MG63 (cell line): Measurements from ENCODE around the gene RUNX3. TPM values are rescaled to one million over a fixed set of nuclear protein-coding genes. Genes with fewer than 3 reads are reported as not detected.
"Not testable (repeated sequence)": the region's sequence is repeated elsewhere in the genome, so short reads cannot be mapped to it uniquely, and the experiment has no call there.

Source experiments
- DNase-seq: peaks from one replicate; pipeline ENCODE4 v3.0.0-alpha.2; 2020
- H3K27me3 ChIP-seq: fragments of 250-450 bp; sonication (Bioruptor Pico); 2 replicates; pipeline ENCODE4 v1.5.1; 2020; ENCODE audit warnings: mild to moderate bottlenecking, moderate library complexity
- H3K36me3 ChIP-seq: fragments of 250-450 bp; sonication (Bioruptor Pico); 2 replicates; pipeline ENCODE4 v1.5.1; 2020; ENCODE audit warnings: mild to moderate bottlenecking, moderate library complexity
- H3K4me3 ChIP-seq: fragments of 250-450 bp; sonication (Bioruptor Pico); 2 replicates; pipeline ENCODE4 v1.5.1; 2020; ENCODE audit warnings: mild to moderate bottlenecking, moderate library complexity
- H3K9me3 ChIP-seq: fragments of 250-450 bp; sonication (Bioruptor Pico); 2 replicates; pipeline ENCODE4 v1.5.1; 2020; ENCODE audit warnings: mild to moderate bottlenecking, moderate library complexity
- total RNA-seq: library from RNA; depleted of rRNA; stranded (reverse); fragments of >200 nt; shearing (Covaris generic); gene quantifications from 2 replicates; pipeline ENCODE4 v1.2.3, GENCODE V29; 2014; ENCODE audit warnings: low replicate concordance; rRNA removed

RUNX3 gene
- 4.6 and 5.8 TPM in 2 replicates for total RNA-seq

GRCh38 chr1:24930260-24931145 lies at the start of gene RUNX3:
Gene RUNX3 (minus strand): TSS chr1:24930276. CDS start chr1:24929868, 408 bp downstream.
- H3K9me3 ChIP-seq = no peaks in the 10 kb centered on the region
- no peaks in the 10 kb centered on the region for H3K27me3 ChIP-seq
- peak; percentile 91 for DNase-seq
- H3K4me3 ChIP-seq = peak within 1 kb of the TSS; percentile 65
- peaks cover 18% of the 10 kb centered on the region for H3K36me3 ChIP-seq

GRCh38 chr1:24979232-24979631 lies 49.2 kb upstream of the RUNX3 start:
- H3K36me3 ChIP-seq, H3K4me3 ChIP-seq, DNase-seq, H3K27me3 ChIP-seq: not testable (repeated sequence)
- H3K9me3 ChIP-seq = peaks cover 18% of the 10 kb centered on the region

GRCh38 chr1:24978383-24979032 lies 48.4 kb upstream of the RUNX3 start:
- no peak for DNase-seq
- no peak overlapping the region for H3K4me3 ChIP-seq
- peaks cover 19% of the 10 kb centered on the region for H3K9me3 ChIP-seq

GRCh38 chr1:24975391-24975790 lies 45.3 kb upstream of the RUNX3 start:
- no peak overlapping the region for H3K4me3 ChIP-seq

More at GRCh38 chr1:24978383-24979032, 48.4 kb upstream of the RUNX3 start:
- Histone ChIP-seq H3K27me3 (no peaks in the 10 kb centered on the region), H3K36me3 (no peaks in the 10 kb centered on the region)

GRCh38 chr1:24973315-24973714 lies 43.2 kb upstream of the RUNX3 start:
- Histone ChIP-seq H3K9me3 (peaks cover 19% of the 10 kb centered on the region), H3K36me3 (no peaks in the 10 kb centered on the region), H3K4me3 (no peak overlapping the region), H3K27me3 (no peaks in the 10 kb centered on the region)
- no peak for DNase-seq

More at GRCh38 chr1:24975391-24975790, 45.3 kb upstream of the RUNX3 start:
- H3K9me3 ChIP-seq = peaks cover 19% of the 10 kb centered on the region
- no peaks in the 10 kb centered on the region for H3K36me3 ChIP-seq
- no peak for DNase-seq
- H3K27me3 ChIP-seq = no peaks in the 10 kb centered on the region

- H3K4me3 ChIP-seq = no peak overlapping the region
- H3K36me3 ChIP-seq = no peaks in the 10 kb centered on the region
- H3K9me3 ChIP-seq = peaks cover 19% of the 10 kb centered on the region
- DNase-seq = no peak
- no peaks in the 10 kb centered on the region for H3K27me3 ChIP-seq
These were observed 42.8 kb upstream of the RUNX3 start for GRCh38 chr1:24972915-24973242.

GRCh38 chr1:24972221-24972914 lies 42.3 kb upstream of the RUNX3 start:
- Histone ChIP-seq H3K27me3 (no peaks in the 10 kb centered on the region), H3K9me3 (peaks cover 19% of the 10 kb centered on the region), H3K4me3 (no peak overlapping the region), H3K36me3 (no peaks in the 10 kb centered on the region)
- DNase-seq = no peak

GRCh38 chr1:24970926-24971875 lies 41.1 kb upstream of the RUNX3 start:
- Histone ChIP-seq H3K4me3 (no peak overlapping the region), H3K27me3 (no peaks in the 10 kb centered on the region), H3K9me3 (peaks cover 18% of the 10 kb centered on the region), H3K36me3 (no peaks in the 10 kb centered on the region)
- no peak for DNase-seq

- no peak overlapping the region for H3K4me3 ChIP-seq
- H3K9me3 ChIP-seq = peaks cover 10% of the 10 kb centered on the region
- H3K36me3 ChIP-seq = no peaks in the 10 kb centered on the region
- no peak for DNase-seq
- no peaks in the 10 kb centered on the region for H3K27me3 ChIP-seq
These were observed 40.3 kb upstream of the RUNX3 start for GRCh38 chr1:24970399-24970753.

GRCh38 chr1:24969596-24970398 lies 39.7 kb upstream of the RUNX3 start:
- Histone ChIP-seq H3K36me3 (no peaks in the 10 kb centered on the region), H3K4me3 (no peak overlapping the region), H3K27me3 (no peaks in the 10 kb centered on the region), H3K9me3 (peaks cover 4% of the 10 kb centered on the region; the same call in 1 of the 2 replicates)
- DNase-seq = no peak

- H3K36me3 ChIP-seq = no peaks in the 10 kb centered on the region
- no peaks in the 10 kb centered on the region for H3K9me3 ChIP-seq
- H3K4me3 ChIP-seq = no peak overlapping the region
- no peaks in the 10 kb centered on the region for H3K27me3 ChIP-seq
- no peak for DNase-seq
These were observed 39.0 kb upstream of the RUNX3 start for GRCh38 chr1:24968941-24969585.

- DNase-seq = no peak
- Histone ChIP-seq H3K9me3 (no peaks in the 10 kb centered on the region), H3K27me3 (no peaks in the 10 kb centered on the region), H3K4me3 (no peak overlapping the region), H3K36me3 (no peaks in the 10 kb centered on the region)
These were observed 37.9 kb upstream of the RUNX3 start for GRCh38 chr1:24967962-24968361.

- Histone ChIP-seq H3K27me3 (no peaks in the 10 kb centered on the region), H3K4me3 (no peak overlapping the region), H3K36me3 (no peaks in the 10 kb centered on the region), H3K9me3 (no peaks in the 10 kb centered on the region)
- no peak for DNase-seq
These were observed 37.5 kb upstream of the RUNX3 start for GRCh38 chr1:24967555-24967954.

GRCh38 chr1:24966724-24967346 lies 36.8 kb upstream of the RUNX3 start:
- H3K27me3 ChIP-seq = no peaks in the 10 kb centered on the region
- DNase-seq = peak; percentile 53

More at GRCh38 chr1:24966724-24967346, 36.8 kb upstream of the RUNX3 start:
- Histone ChIP-seq H3K4me3 (no peak overlapping the region), H3K36me3 (no peaks in the 10 kb centered on the region), H3K9me3 (no peaks in the 10 kb centered on the region)
